Measurements from ENCODE around the gene CELF2.
A peak's percentile ranks its signal among the peaks of the same experiment; 100 is the strongest.

Gene CELF2

GRCh38 chr10:11058965-11059364 lies 41.3 kb downstream of the CELF2 start:
- peak; percentile 38 for DNase-seq

DNA sequence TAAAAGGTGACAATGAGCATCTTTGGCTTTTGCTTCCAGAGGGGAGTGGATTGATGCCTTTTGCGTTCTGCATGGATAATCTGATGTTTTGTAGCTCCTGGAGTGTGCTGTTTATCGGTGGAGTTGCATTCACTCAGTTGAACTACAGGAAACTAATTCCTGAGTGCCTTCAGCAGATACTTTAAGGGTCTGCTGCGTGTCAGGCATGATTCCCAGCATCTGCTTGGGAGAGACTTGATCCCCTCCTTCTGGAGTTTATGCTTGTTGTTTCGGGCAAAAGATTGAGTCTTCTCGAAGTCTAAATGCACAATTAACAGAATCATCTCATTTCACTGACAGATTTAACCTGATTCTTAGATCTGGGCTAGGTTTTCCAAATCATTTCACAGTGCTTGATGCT lies 46.2 kb downstream of the CELF2 start:
- DNase-seq: no peak

- no peak for DNase-seq
Measured at GRCh38 chr10:11064832-11065231, 47.2 kb downstream of the CELF2 start.

DNA sequence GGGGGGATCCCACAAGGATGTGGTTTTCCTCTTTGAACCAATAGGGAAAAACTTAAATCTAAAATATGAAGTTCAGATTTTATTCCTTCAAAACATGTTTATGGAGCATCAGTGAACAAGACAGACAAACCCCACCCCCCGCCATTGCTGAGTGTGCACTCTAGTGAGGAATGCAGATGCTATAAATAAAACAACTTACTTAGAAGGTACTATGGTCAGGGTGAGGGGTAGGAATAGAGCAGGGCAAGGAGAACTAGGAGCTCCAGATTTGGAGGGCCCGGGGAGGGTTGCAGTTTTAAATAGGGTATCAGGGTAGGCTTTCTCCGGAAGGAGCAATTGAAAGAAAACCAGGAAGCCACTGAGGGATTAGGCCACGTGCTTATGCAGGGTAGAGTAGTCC lies 47.9 kb downstream of the CELF2 start:
- no peak for DNase-seq

GRCh38 chr10:11066520-11066919 lies 48.8 kb downstream of the CELF2 start:
- DNase-seq: no peak

DNA sequence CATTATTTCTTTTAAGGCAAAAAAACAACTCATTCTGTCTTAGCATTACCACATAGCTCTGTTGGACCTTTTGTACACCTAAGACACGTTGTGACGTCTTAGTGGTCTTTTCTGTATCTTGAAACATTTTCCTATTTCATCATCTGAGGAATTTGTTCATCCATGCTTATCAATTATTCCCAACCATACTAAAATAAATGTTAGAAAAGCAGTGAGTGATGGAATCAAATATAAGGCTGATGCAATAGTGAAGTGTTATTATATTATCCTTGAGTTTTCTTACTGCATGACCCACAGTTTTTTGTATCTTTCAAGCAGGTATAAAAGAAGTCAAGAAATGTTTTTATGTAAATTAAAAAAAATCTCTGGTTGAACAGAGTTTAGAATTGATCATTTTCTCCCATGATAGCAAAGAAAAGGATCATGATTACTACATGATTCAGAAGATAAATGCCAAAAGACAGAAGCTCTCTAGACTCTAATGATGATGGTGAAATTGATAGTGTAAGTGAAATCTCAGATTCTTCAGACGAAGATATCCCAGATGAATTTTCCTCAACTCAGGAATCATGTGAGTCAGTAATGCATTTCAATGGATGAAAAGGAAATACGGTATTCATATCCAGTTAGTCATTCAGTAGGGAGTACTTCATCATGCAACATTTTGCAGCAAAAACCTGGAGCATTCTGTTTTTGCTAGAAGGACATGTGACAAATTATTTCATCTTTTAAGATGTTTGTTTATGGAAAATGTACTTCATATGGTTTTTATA lies 51.4 kb downstream of the CELF2 start:
- DNase-seq: no peak

GRCh38 chr10:11073410-11073809 lies 55.7 kb downstream of the CELF2 start:
- no peak for DNase-seq

DNA sequence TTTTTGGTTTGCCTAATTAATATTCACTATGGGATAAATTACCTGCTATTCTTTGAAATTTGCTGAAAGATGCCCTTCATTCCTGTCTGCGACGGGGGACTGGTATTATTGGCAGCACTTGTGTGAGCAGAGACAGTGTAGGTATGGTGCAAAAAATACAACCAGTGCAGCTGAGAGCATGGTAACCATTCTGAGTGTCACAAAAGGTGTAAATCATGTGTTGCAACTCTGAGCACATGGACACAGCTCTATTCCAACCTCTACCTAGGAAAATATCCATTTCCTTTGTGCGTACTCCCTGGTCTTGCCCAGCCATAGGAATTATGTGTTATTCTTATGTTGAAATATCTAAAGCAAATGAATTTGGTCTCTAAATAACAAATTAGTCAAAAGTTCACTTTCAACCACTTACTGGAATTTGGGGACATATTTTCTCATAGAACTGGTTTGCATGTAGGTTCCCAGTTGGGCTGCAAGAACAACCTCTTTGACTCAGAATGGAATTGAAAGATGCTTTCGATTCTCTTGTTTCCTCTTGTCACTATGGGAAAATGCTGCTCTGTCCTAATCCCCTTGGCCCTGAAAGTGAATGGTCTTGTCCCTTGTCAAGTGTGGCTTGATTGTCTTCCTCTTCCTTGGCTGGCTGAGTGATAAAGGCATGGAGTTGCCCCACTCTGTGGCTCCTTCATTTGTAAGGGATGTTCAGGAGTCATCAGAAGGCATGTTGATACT lies 57.0 kb downstream of the CELF2 start:
- no peak for DNase-seq

DNA sequence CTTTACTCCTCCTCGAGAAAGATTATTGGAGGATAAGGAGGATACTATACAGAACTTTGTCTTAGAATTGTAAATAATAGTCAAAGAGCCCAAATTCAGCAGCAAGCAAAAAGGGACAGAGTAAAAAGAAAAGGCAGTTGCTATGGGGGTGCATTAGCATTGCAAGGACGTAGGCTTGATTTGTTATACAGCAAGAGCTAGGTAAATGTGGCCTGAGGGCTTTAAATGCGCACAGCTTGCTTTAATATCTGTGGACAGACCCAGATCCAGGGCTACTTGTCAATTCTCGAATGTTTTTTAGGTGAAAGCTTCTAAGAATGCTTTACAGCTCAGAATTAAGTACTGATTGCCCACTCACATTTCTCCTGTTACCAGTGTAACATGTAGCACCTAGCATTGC lies 58.5 kb downstream of the CELF2 start:
- no peak for DNase-seq

DNA sequence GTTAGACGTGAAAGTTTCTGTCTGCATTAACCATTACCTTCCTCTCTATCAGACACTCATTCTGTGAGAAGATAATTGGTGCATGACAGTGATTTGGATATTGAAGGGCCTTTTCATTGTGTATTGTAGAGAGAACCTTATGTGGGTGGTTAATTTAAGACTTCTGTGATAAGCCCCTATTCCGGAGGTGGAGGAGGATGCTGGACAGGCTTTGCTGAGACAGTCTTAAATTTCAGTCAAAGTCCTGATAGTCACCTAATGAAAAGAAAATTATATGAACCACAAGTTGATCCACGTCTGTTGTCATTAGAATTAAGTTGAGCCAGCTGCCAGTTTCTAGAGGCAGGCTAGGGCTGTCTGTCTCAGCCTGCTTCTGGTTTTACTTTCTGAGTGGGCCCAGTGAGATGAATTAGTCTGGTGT lies 62.9 kb downstream of the CELF2 start:
- DNase-seq: no peak

DNA sequence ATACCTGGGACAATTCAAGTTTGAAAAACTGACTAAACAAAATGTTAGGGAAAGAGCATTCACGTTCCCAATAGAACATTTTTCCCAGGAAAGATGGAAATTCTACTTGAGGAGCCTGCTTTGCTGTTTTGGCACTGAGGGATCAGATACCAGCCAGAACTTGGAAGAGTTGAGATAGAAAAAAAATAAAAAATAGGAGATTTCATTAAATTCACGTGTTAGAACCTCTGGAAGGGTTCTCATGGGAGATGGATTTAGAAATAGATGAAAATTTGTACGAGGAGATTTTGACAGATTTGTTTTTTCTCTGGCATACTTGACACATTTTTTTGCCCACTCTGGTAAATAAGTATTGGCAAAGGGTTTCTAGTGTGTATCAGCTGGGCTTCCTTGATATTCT lies 63.7 kb downstream of the CELF2 start:
- DNase-seq: no peak

DNA sequence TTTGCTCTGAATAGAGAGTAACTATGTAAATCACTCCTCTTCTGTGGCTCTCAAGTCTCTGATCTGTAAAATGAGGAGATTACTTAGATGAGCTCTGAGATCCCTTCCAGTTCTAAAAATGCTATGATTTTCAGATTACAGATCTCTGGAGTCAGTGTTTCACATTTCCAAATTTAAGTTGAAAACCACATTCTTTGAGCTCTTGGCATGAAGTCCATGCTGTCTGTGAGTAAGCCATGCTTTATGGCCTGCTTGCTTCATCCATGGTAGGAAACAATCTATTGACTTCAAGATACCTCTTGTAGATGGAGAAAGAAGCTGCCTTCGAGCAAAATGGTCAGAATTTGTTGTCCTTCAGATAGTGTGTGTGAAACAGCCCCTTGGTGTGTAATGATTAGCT lies 64.9 kb downstream of the CELF2 start:
- peak; percentile 10 for DNase-seq

- DNase-seq: no peak
Measured at GRCh38 chr10:11083051-11083450, 65.4 kb downstream of the CELF2 start.

DNA sequence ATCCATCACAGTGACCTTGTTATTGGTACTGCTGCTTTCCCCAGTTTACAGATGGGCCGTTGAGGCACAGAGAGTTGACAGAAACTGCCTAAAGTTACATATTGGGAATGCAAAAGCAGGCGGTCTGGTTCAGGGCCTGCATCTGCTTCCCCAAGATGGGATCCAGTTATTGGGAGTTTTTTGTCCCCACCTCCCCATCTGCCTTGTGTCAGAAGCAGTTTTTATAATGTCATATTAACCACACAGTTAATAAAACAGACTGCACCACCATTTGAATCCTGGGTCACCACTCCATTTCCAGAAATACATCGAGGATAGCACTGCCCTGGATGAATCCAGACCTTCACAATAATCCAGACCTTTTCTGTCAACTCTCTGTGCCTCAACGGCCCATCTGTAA lies 67.9 kb downstream of the CELF2 start:
- DNase-seq: no peak

- no peak for DNase-seq
Measured at GRCh38 chr10:11086177-11086840, 68.6 kb downstream of the CELF2 start.

DNA sequence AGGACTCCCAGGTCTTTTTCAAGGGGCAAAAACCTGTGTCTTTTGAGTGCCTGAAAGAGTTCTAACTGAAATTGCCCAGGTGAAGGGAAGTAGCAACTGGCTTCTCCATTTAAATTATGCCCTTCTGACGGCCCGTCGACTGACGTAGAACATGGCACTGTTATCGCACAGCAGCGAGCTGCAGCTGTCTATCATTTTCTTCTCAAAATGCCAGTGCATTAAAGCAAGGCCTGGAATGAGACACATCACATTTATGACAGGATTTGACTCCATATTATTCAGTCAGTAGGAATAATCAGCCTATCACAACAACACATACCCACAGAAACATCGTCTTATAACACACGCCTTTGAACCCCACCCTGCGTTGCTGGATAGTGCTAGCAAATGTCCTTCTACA lies 69.7 kb downstream of the CELF2 start:
- no peak for DNase-seq

GRCh38 chr10:11088709-11089108 lies 71.0 kb downstream of the CELF2 start:
- DNase-seq: no peak

GRCh38 chr10:11089272-11089671 lies 71.6 kb downstream of the CELF2 start:
- DNase-seq: no peak

GRCh38 chr10:11091517-11092102 lies 73.9 kb downstream of the CELF2 start:
- no peak for DNase-seq

DNA sequence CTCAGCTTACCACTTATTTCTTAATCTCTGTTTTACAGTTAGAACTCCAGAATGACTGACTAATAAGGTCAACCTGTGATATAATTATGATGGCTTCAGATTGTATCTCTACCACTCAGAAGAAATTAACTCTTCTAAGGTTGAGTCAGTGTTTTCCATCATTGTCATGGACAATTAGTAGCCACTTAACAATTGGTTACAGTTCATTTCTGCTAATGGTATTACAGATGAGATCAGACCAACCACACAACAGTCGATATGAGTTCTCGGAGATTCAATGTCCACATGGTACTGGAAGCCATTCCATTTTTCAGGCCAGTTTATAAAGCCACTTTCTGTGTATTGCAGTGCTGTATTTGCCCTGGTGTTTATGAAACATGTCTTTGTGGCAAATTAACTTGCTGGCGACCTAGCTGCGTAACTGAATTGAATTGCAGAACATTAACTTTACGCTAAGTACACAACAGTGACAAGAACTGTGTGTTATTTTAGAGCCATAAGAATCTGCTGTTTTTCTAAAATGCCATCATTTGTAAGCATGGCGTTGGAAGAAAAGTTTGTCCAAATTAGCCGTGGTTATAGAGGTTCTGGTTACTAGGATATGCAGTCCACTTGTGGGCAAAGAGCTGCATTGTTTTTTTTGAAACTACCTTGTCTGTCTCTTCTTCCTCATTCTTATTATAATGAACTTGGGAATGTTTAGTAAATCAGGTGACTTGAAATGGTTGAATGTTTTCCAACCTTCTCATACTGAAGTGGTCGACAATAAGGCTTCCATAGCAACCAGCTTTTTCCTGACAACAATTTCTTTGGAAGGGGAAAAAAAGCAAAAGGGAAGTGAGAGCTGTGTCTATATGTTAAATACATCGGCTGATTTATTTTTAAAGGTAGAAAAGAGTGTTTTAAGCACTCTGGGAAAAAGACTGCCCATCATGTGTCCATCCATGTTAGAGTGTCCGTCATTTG lies 76.4 kb downstream of the CELF2 start:
- DNase-seq: no peak

DNA sequence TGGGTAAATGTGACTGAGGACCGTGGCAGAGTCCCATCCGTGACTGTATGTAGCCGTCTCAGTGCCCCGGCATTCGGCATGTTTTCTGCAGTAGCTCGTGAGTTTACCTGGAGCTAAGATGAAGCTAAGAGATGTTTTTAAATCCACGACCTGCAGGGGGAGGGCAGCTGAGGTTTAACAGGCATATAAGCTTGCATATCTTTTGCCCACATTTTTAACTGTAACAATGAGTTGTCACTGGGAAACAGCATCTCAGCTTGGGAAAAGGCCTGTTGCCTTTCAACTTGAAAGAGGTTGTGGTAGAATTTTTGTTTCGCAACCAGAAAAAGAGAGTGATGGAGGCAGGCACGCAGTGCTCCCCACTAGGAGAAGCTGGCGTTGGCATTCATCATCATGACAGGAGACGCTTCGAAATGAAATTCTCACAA lies 77.7 kb downstream of the CELF2 start:
- no peak for DNase-seq

DNA sequence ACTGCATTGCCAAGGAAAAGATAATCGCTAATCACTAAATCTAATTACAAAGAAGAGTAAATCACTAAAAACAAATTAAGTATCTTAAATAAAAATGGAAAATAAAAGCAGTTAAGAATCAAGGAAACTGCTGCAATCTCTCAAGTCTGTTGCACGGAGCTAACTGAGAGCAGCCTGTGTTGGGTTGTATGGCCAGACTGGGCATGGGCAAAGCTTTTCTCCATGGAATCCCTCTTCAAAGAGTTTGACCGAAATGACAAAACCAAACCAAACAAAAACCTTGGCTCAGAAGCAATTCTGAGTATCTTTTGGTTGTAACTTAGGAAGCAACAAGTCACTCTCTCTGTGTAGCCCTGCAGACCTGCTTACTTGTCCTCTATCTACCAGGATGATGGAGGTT lies 78.8 kb downstream of the CELF2 start:
- no peak for DNase-seq

Measured in fibroblast of skin of abdomen (primary cell).